Jurkat, Clone E6-1 (cell line): ENCODE measurements around the gene APOL2.
"Not testable (repeated sequence)": the region's sequence is repeated elsewhere in the genome, so short reads cannot be mapped to it uniquely, and the experiment has no call there.

Experiments
- DNase-seq: peaks from one replicate; pipeline ENCODE4 v3.0.0-alpha.2; 2011; ENCODE audit warnings: low read depth, low spot score
- H3K4me3 ChIP-seq: 2 replicates; pipeline ENCODE4 v1.5.1; 2011; ENCODE audit warnings: mild to moderate bottlenecking, low read length, control low read depth, moderate library complexity

APOL2 gene

DNA sequence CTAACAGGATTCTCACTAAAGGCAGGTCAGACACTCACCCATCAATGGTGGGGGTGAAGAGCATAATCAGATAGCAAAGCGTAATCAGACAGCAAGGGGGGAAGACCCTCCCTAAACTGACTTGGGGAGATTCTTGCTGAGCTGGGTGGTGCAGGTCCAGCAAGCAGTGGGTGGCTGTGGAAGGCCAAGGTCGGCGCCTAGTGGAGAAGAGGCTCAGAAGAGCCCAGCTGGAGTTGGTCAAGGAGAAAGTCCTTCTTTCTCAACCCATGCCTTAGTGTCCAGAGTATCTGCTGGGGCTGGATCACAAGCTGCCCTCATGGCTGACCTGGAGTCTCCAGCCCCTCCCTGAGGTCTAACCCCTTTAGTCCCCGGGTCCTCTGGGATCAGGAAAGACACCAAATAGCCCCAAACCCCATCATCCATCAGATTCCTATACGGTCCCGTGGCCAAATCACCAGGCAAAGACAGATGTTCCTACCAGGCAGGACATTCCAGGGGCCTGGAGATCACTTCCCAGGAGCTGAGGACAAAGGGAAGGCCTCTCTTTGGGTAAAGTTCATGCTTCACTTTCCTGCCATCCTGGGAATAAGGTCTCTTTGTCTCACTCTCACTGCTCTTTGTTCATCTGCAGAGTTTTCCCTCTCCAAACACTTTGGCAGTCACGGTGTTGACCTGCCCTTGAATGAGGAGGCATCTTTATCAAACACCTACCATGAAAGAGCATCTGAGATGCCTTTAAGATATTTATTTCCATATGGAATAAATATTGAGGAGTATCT is 24.7 kb upstream of the APOL2 start:
- not testable (repeated sequence) for DNase-seq, H3K4me3 ChIP-seq

DNA sequence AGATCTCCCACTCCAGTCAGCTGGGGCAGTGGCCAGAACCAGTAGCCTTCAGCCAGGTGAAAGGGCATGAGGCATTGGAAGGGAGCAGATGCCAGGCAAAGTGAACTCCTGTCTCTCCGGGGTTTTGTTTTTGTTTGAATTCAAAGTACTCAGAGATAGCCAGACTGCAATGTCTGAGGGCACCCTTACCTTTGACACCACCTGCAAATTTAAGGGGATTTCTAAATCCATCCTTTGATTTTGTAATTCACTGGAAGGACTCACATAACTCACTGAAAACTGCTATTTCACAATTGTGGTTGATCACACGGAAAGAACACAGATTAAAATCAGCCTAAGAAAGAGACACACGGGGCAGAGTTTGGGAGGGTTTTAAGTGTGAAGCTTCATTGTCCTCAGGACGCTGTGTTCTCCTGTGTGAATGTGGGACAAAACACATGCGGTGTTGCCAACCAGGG is 23.9 kb upstream of the APOL2 start:
- H3K4me3 ChIP-seq, DNase-seq: not testable (repeated sequence)

DNA sequence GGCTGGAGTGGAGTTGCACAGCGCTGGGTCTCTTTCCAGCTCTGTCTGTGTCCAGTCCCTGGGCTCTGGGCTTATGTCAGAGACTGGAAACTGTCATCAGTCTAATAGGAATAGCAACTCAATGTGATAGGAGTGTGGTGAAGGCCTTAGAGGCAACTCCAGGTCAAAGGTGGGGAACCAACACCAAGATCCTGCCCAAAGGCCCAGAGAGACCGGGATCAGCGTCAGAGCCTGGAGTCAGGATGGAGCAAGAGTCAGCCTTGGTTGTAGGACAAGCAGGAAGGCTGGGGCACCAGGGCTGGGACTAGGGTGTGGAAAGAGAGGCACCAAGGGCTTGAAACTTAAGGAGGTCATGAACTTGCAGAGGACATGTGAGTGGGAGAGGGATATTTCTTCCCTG is 23.0 kb upstream of the APOL2 start:
- not testable (repeated sequence) for DNase-seq, H3K4me3 ChIP-seq

DNA sequence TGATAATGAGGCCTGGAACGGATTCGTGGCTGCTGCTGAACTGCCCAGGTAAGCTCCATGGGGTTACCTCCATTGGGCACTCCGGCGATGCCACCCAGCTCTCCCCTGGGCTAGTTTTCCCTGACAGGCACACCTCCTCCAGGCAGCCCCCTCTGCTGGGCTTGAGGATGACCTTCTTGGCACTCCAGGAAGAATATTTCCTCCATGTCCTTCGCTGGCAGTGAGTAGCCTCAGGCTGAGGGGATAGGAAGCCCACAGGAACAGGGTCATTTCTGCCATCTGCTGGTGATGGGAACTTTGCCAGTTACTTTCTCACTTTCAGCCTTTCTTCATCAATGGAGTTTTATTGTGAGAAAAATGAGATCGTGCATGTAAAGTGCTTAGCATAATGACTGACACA is 22.3 kb upstream of the APOL2 start:
- not testable (repeated sequence) for DNase-seq, H3K4me3 ChIP-seq

DNA sequence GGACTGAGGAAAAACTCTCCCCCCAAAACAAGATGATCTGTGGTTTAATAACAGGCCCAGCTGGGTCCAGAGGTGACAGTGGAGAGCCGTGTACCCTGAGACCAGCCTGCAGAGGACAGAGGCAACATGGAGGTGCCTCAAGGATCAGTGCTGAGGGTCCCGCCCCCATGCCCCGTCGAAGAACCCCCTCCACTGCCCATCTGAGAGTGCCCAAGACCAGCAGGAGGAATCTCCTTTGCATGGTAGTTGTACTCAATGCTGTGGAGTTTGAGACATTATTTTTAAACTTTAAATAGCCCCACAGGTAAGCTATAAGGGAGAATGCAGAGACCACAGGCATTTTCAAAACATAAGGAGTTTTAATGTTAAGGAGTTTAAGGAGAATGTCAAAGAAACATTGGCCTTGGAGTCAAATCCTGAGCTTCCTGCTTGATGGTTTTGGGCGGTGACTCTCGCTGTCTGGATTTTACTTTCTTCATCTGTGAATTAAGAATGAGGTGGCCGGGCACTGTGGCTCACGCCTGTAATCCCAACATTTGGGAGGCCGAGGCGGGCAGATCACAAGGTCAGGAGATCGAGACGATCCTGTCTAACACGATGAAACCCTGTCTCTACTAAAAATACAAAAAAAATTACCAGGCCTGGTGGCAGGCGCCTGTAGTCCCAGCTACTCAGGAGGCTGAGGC is 20.4 kb upstream of the APOL2 start:
- no peak overlapping the region for H3K4me3 ChIP-seq
- DNase-seq = no peak

DNA sequence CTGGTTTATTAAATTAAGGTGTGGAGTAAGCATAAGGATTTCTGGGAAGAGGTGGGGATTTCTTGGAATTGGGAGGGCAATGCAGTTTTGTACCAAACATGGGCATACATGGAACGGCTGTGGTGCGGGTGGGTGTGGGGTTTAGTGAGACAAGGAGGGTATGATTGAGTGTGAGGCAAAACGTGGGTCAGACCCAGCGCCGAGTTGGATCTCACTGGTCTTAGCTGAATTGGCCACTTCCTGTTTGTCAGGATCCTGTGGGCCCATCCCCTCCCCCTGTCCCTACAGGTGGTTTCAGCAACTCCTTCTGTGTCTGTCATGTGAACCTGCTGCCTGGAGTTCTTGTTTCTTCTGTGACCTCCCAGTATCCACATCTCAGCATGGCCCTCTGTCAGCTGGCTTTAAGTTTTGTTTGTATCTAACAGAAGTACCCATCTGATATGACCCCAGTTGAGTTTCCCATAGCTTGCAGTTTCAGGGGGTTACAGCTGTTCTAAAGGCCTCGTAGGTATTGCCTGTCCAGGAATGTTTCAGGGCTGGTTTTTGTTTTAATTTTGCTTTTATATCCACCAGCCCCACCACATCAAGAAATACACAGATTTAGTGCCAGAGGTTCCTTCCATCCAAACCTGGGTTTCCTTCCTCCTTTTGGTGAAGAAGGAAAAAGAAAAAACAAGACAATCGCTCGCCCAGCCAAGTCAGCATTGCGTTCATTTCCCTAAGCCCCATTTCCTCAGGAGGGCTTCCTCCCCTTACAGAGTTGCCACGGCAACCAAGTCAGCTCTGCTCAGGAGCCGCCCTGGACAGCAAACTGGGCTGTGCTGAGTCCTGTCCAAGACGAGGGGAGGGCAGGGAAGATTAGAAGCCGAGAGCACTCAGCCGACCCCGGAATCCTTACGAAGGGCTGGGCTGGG is 19.6 kb upstream of the APOL2 start:
- H3K4me3 ChIP-seq = no peak overlapping the region
- DNase-seq = no peak

DNA sequence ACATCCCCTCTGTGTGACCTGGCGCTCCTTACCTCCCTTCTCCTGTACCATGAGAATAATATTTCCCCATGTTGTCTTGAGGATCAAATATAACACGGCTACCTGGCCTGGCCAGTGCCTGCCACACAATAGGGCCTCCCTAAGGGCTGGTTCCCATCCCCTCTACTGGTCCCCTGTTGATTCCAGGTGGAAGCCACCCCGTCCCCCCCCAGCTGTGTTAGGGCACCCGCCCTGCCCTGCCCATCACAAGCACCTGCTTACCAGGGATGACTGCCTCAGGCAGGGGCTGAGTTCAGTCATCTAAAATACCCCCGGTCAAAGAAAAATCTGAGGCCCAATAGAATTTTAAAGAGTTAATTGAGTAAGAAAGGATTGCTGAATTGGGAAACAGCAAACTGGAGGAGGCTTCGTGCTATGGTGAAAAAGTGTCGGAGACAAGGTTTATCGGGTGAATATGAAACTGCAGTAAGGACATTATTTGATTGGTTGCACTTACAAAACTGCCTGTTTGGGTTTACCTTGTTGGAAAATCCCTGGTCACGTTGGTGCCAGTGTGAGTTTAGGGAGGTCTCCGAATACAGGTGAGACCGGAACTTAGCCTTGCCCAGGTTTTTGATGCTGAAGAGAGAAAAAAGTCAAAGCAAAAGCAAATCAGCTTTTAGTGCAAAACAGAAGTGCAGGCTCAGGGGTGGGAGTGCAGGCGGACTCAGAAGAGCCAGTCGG is 18.8 kb upstream of the APOL2 start:
- no peak overlapping the region for H3K4me3 ChIP-seq
- DNase-seq = no peak

DNA sequence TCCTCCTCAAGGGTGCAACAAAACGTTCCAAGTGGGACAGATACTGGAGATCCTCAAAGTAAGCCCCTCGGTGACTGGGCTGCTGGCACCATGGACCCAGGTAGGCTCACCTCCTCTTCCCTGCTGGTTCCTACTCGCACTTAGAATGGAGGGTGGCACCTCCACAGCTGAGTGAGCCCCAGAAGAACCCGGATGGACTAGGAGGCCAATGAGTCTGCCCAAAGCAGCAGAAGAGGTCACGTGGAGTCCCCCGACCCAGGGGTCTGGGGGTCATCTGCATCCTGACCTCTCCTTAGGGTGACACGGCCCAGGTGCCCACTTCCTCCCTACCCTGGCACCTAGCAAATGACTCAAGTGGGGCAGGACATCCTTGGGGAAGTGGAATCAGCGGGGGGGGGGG is 18.0 kb upstream of the APOL2 start:
- no peak for DNase-seq
- H3K4me3 ChIP-seq = no peak overlapping the region

DNA sequence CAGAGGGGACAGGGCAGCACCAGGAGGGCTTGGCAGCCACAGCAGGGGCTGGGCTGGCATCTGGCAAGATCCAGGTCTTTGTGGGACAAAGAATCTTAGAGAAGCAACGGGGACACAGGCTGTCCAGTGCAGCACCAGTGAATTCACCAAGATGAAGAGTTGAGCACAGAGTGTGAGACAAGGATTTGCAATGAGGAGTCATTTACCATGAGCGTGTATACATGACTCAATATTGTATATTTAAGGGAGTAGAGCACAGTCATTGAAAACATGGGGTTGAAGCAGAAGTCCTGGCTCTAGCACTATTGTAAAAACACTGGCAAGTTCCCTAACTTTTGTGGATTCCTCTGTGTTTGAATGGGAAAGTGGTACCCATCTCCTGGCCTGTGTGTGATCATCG is 17.2 kb upstream of the APOL2 start:
- no peak for DNase-seq
- no peak overlapping the region for H3K4me3 ChIP-seq

DNA sequence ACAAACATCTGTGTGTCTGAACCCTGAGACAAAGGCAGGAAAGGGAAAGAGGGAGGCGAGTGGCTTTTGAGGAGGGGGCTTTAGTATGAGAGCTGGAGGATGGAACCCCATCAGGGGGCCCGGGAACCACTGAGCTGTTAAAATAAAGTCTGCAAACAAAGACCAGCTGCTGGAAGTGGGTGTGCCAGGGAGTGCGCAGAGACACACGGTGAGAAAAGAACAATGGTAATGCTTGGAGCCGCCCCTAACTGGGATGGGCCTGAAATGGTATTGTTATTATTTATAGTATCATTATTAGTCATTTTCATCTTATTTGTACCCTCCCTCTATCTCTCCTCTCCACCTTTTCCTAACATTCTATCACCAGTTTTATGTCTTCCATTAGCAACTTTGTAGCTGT is 16.2 kb upstream of the APOL2 start:
- not testable (repeated sequence) for H3K4me3 ChIP-seq, DNase-seq

DNA sequence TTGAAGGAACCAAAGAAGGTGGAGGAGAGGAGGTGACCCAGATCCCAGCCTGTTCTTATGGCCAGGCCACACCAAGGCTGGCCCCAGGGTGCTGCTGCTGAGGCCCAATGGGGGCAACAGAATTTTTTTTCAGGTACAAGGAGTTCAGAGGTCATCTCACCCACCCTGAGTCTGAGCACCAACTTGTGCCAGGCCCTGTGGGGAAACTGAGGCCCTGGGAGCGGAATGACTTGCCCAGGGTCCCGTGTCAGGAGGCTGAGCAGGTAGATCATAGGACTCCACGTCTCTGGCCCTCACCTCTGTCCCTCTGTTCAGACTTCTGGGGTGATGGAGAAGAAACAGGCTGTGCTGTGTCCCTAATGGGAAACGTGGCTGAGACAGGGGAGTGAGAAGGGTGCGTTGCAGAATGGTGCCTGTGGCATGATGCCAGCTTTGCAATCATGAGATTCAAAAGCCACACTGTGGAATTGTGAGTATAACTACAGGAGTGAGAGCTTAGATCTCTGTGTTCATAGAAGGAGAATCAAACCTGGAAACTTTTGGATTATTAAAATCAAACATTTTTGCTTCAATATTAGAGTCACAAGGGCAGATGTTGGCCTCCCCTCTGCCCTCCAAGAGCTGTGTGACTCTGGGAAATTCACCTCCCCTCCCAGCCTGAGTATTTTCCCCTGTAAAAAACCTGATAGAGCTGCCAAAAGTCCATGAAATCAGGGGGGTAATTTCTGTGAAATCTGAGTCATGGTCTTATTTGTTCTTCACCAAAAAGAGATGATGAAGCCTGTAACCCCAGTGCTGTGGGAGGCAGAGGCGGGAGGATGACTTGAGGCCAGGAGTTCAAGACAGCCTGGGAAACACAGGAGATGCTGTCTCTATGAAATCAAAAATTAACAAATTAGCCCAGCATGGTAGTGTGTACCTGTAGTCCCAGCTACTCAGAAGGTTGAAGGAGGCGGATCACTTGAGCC is 14.5 kb upstream of the APOL2 start:
- no peak for DNase-seq
- peak overlapping the region; percentile 45 for H3K4me3 ChIP-seq

DNA sequence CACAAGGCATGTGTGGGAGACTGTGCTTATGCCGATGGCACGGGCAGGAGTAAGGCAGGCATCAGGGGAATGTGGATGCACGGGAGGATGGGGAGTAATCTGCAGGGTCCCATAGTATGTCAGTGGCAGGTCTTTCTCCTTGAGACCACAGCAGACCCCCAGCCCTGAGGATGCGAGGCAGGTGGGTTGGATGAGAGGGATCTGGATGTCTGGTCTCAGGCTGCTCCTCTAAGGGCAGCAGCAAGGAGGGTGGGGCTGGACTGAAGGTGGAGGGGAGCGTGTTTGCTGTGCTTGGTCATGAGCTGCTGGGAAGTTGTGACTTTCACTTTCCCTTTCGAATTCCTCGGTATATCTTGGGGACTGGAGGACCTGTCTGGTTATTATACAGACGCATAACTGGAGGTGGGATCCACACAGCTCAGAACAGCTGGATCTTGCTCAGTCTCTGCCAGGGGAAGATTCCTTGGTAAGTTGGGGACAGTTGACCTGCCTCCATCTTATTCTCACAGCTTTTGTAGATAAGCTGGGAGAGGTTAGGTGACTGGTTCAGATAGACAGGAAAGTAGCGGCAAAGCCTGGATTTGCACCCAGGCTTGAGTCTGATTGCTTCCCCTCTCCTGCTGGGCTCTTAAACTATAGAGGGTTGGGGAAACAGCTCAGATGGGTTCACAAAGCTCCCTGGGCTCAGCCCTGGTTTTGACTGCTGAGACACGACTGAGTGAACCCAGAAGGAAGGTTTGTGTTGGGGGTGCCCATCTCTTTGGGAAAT is 13.6 kb upstream of the APOL2 start, which contains the start of gene APOL1:
Gene APOL1, plus strand, starts transcription at position 380 of the 769 bp plus-strand sequence. CDS start 1,823 bp downstream, outside the sequence.
- peak within 1 kb of the TSS; percentile 45 for H3K4me3 ChIP-seq
- peak; percentile 39 for DNase-seq

DNA sequence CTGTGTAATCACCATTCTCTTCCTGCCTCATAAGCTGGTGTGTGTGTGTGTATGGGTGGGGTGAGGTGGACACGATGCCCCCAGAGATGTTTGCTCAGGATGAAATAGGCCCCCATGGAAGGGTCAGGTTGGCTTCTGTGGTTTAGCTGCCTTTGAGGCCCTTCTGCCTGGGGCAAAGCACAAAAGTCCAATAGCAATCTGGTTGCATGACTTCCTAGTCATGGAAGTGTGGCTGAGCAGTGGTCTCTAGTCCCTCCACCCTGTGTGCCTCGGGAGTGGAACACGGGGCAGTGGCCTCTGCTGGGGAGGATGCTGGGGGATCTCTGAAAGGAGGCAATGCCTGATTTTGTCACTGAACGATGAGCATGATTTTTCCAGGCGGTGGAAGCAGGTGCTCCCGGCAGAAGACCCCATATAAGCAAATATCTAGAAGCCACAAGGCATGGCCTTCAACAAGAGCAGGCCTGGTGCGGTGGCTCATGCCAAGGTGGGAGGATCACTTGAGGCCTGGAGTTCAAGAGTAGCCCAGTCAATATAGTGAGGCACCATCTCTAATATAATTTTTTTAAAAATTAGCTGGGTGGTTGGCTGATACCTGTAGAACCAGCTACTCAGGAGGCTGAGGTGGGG is 12.8 kb upstream of the APOL2 start:
- DNase-seq, H3K4me3 ChIP-seq: not testable (repeated sequence)

DNA sequence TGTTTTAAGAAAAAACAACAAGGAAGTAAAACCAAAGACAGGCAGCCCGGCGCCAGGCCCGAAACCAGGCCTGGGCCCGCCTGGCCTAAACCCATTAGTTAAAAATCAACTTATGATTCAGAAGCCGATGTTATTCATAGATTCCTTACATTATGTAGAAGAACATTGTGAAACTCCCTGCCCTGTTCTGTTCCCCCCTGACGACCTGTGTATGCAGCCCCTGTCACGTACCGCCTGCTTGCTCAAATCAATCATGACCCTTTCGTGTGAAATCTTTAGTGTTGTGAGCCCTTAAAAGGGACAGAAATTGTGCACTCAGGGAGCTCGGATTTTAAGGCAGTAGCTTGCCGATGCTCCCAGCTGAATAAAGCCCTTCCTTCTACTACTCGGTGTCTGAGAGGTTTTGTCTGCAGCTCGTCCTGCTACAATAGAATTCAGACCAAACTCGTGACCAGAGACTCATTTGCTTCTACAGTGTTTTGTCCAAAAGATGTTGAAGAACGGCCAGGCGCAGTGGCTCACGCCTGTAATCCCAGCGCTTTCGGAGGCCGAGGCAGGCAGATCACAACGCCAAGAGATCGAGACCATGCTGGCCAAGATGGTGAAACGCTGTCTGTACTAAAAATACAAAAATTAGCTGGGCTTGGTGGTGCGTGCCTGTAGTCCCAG is 11.1 kb upstream of the APOL2 start:
- H3K4me3 ChIP-seq, DNase-seq: not testable (repeated sequence)

DNA sequence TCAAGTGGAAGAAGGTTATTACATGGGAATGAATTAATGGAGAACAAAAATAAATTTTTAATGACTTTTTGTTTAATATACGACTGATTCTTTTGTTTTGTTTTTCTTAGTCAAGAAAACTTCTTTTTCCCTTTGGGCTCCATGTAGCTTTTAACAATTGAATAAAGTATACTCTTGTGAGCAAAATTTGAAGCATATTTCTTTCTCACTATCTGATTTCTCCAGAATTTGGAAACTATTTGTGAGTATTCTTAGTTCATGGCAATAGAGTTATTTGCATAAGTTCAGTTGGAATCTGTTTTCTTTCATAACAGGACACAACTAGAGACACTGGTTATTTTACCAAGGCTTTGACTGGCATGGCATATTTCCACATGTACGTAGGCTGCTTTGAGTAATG is 9.8 kb upstream of the APOL2 start:
- DNase-seq = no peak
- H3K4me3 ChIP-seq = no peak overlapping the region

DNA sequence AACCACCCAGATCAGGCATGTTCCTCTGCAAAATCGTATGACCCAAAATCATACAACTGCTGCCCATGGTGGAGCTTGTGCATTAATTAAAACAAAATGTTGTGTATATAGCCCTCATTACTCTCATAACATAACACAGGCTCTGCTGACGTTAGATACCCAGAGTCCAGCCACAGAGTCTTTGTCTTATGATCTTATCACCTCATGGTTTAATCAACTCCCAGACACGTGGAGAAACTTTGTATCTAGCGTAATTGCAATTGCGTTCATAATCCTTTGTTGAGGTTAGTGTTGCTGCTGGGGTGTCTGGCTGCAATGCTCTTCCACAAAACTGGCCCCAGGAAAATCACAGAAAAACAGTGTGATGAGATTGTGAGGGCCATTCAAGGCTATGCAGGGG is 8.6 kb upstream of the APOL2 start:
- DNase-seq = no peak
- H3K4me3 ChIP-seq = no peak overlapping the region
